GM10248 (cell line): ENCODE data around the gene SH3BGR.

Experiments
- CTCF ChIA-PET: fragments of 300-600 bp; sonication (Branson Sonifier 250); formaldehyde crosslinking; extraction: SDS; loops from one replicate; lab custom pipeline; 2021; ENCODE audit warnings: antibody characterized with exemption; lab: Yijun Ruan, JAX
- POLR2A ChIA-PET: fragments of 350-650 bp; sonication (Branson Sonifier 250); formaldehyde crosslinking; extraction: SDS; loops from one replicate; lab custom pipeline; 2020; ENCODE audit warnings: antibody characterized with exemption; lab: Yijun Ruan, JAX
- DNase-seq: peaks from one replicate; pipeline ENCODE4 v3.0.0; 2012; ENCODE audit errors: extremely low spot score
- TF ChIP-seq, protein P1 (sequence below): IDR thresholded peaks from 2 replicates; pipeline ENCODE4 v1.5.1; 2012; ENCODE audit warnings: mild to moderate bottlenecking, low read depth; ENCODE audit errors: extremely low read depth, missing control alignments, control extremely low read depth

Gene SH3BGR

DNA sequence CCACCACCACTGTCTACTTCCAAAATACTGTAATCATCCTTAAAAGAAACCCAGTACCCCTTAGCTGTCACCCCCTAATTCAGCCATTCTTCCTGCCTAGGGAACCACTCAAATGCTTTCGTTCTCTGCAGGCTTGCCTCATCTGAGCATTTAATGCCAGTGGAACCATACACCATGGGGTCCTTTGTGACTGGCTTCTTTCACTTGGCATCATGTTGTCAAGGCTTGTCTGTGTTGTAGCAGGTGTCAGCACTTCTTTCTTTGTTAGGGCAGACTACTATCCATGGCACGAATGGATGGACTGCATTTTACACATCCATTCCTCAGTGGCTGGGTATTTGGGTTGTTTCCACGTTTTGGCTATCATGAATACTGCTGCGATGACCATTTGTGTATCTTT, 28.5 kb downstream of the SH3BGR start:
- ChIA-PET CTCF (no interaction called here), POLR2A (no interaction called here)
- TF ChIP-seq, protein P1, sequence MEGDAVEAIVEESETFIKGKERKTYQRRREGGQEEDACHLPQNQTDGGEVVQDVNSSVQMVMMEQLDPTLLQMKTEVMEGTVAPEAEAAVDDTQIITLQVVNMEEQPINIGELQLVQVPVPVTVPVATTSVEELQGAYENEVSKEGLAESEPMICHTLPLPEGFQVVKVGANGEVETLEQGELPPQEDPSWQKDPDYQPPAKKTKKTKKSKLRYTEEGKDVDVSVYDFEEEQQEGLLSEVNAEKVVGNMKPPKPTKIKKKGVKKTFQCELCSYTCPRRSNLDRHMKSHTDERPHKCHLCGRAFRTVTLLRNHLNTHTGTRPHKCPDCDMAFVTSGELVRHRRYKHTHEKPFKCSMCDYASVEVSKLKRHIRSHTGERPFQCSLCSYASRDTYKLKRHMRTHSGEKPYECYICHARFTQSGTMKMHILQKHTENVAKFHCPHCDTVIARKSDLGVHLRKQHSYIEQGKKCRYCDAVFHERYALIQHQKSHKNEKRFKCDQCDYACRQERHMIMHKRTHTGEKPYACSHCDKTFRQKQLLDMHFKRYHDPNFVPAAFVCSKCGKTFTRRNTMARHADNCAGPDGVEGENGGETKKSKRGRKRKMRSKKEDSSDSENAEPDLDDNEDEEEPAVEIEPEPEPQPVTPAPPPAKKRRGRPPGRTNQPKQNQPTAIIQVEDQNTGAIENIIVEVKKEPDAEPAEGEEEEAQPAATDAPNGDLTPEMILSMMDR = no peak
- no peak for DNase-seq

DNA sequence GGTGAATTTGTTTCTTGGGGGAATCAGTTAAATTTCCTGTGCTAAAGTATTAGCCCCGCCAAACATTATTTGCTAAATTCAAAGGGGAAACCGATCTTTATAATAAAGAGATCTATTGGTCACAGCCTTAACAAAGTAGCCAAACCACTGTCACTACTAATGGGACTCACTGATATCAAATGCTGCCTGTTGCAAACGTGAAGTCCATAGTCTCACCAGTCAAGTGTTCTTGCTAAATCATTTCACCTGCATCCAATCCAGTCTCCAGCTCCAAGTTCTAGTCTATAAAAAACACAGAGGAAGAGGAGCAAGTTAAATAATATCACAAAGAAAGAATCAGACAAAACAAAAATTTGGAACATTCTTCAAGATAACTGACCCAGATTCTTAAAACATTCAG, 30.1 kb downstream of the SH3BGR start:
- ChIA-PET CTCF (interaction anchor here (1.3 kb wide), 1 partner anchor 56 kb away, joined by 3 read pairs; no protein-coding TSS in a partner anchor), POLR2A (no interaction called here)
- TF ChIP-seq, protein P1 = no peak
- no peak for DNase-seq

DNA sequence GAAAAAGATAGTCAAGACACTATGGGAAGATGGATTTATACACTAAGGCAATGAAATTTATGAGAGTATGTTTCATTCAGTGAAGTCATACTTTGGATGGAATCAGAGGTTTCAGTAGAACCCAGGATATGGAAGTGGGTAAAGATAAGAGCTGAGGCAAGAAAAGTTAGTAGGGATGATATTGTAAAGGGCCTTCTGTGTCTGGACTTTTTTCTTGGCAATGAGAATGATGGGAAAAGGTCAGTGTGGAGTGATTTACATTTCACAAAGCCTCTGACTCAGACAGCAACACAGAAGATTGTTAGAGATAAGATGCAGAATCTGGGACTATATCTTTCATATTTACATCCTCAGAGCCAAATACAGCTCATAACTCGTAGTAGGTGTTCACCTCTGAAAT, 32.1 kb downstream of the SH3BGR start:
- TF ChIP-seq, protein P1 = no peak
- CTCF ChIA-PET = interaction anchor here (1.7 kb wide), 1 partner anchor 34 kb away, joined by 4 read pairs; no protein-coding TSS in a partner anchor
- DNase-seq = no peak
- POLR2A ChIA-PET = no interaction called here

DNA sequence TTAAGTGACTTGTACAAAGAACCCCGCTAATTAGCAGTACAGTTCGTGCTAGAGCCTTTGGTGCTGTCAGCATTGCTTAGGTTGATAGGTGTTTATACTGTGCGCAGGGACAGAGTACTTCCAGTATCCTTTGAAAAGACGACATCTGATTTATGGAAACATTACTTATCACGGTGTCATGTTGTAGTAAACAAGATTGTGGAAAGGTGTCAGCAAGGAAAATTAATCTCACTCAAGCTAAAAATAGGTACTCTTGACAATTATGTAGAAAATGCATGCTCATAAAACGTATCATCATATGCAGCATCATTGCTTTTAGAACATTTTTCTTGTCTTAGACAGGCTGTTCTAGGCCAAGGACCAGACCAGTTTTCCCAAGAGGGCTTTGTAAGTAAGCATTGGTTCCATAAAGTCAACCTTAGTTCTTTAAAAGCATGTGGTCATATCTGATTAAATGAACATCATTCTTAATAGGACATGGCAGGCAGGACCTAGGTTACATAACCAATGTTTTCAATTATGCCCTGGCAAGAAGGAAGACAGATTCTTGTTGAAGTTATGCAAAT, 33.0 kb downstream of the SH3BGR start:
- DNase-seq = no peak
- ChIA-PET POLR2A (no interaction called here), CTCF (interaction anchor here (1.7 kb wide), 1 partner anchor 34 kb away, joined by 4 read pairs; no protein-coding TSS in a partner anchor)
- TF ChIP-seq, protein P1 = no peak

DNA sequence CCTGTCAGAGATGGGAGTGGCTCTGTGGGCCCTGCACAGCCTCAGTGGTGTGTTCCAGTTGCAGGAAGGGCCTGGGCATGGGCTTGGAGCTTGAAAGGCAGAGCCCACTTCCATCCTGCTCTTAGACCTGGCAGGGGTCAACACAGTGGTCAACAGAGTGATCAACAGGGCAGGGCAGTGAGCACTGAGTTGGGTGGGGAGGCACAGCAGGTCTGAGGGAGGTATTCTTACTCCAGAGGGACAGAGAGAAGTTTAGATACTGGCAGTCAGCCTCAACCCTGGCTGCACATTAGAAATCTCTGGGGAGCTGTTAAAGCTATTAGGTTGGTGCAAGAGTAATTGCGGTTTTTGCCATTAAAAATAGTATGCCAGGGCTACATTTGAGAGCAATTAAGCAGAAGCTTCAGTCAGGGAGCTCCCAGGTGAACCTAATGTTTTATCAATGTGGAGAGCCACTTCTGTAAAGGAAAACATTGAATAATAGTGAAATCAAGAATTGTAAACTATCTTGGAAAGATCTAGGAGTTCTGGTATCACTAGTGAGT, 37.7 kb downstream of the SH3BGR start:
- CTCF ChIA-PET = no interaction called here
- DNase-seq = no peak
- TF ChIP-seq, protein P1 = no peak
- POLR2A ChIA-PET = no interaction called here

GRCh38 chr21:39499156-39499555, 47.4 kb downstream of the SH3BGR start:
- ChIA-PET POLR2A (no interaction called here), CTCF (no interaction called here)
- TF ChIP-seq, protein P1 = no peak

More at GRCh38 chr21:39499156-39499555, 47.4 kb downstream of the SH3BGR start:
- DNase-seq = no peak
